SK-N-SH treated with all-trans-retinoic acid at 6 μM for 48 hours (cell line): ENCODE results near the gene MMP11.

Experiments
- ARNTL ChIP-seq: fragments of 450-650 bp; formaldehyde crosslinking; IDR thresholded peaks from 2 replicates; pipeline ENCODE4 v1.5.0; 2020; ENCODE audit warnings: low read depth, mild to moderate bottlenecking, moderate library complexity, borderline replicate concordance
- BACH2 ChIP-seq: fragments of 250-450 bp; sonication (Bioruptor Pico); IDR thresholded peaks from 2 replicates; pipeline ENCODE4 v1.9.0; 2021; ENCODE audit warnings: mild to moderate bottlenecking, borderline replicate concordance
- CREB5 ChIP-seq: fragments of 250-450 bp; sonication (Bioruptor Pico); IDR thresholded peaks from 2 replicates; pipeline ENCODE4 v1.5.1; 2020; ENCODE audit warnings: low read depth, mild to moderate bottlenecking, moderate library complexity
- ESRRG ChIP-seq: fragments of 250-450 bp; sonication (Bioruptor Pico); IDR thresholded peaks from 2 replicates; pipeline ENCODE4 v1.6.1; 2021; ENCODE audit warnings: mild to moderate bottlenecking
- RARB ChIP-seq: fragments of 250-450 bp; sonication (Bioruptor Pico); IDR thresholded peaks from 2 replicates; pipeline ENCODE4 v1.8.0; 2021; ENCODE audit warnings: mild to moderate bottlenecking, moderate library complexity
- TOX ChIP-seq: fragments of 250-450 bp; sonication (Bioruptor Pico); IDR thresholded peaks from 2 replicates; pipeline ENCODE4 v1.8.0; 2021; ENCODE audit warnings: mild to moderate bottlenecking, moderate library complexity, borderline replicate concordance
- ZFP3 ChIP-seq: fragments of 250-450 bp; sonication (Bioruptor Pico); IDR thresholded peaks from 2 replicates; pipeline ENCODE4 v1.5.0; 2020; ENCODE audit warnings: mild to moderate bottlenecking, moderate library complexity
- ZNF70 ChIP-seq: fragments of 450-650 bp; formaldehyde crosslinking; IDR thresholded peaks from 2 replicates; pipeline ENCODE4 v1.5.0; 2020; ENCODE audit warnings: mild to moderate bottlenecking, moderate library complexity

- TF ChIP-seq ARNTL (CRISPR knock-in tag) (no peak), ZFP3 (CRISPR knock-in tag) (no peak), CREB5 (no peak), RARB (no peak), ZNF70 (CRISPR knock-in tag) (no peak), BACH2 (CRISPR knock-in tag) (no peak), TOX (CRISPR knock-in tag) (no peak), ESRRG (CRISPR knock-in tag) (no peak)
Measured at GRCh38 chr22:23781065-23781464, 8.4 kb downstream of the MMP11 start.
